Activated T-cell treated with anti-CD3 and anti-CD28 coated beads, Interleukin-2, amount 50 U/mL, for 4 hours (primary cell): ENCODE measurements around the gene ZNF277. TPM values are rescaled to one million over a fixed set of nuclear protein-coding genes. Genes with fewer than 3 reads are reported as not detected.
"Not testable (repeated sequence)": the region's sequence is repeated elsewhere in the genome, so short reads cannot be mapped to it uniquely, and the experiment has no call there.

Experiments
- ATAC-seq, 2 donors: fragments of 200-7000 bp; cut with Tn5 transposase; one replicate each; pipeline ENCODE4 v1.10.0; 2021
- DNase-seq: peaks from one replicate; pipeline ENCODE4 v3.0.0-alpha.2; 2020
- H3K27me3 Mint-ChIP-seq: one replicate; pipeline ENCODE4 v1.8.0; 2021; ENCODE audit warnings: low read depth, mixed read lengths
- H3K36me3 Mint-ChIP-seq: one replicate; pipeline ENCODE4 v1.8.0; 2022; ENCODE audit warnings: mixed read lengths; ENCODE audit not compliant: insufficient read depth
- H3K4me1 Mint-ChIP-seq: one replicate; pipeline ENCODE4 v1.8.0; 2021; ENCODE audit warnings: low read depth, mixed read lengths
- H3K4me3 Mint-ChIP-seq: one replicate; pipeline ENCODE4 v1.8.0; 2021; ENCODE audit warnings: mild to moderate bottlenecking, moderate library complexity, mixed read lengths
- H3K9me3 Mint-ChIP-seq: one replicate; pipeline ENCODE4 v1.8.0; 2021; ENCODE audit warnings: mixed read lengths
- total RNA-seq, 3 donors: library from RNA; stranded (reverse); gene quantifications; one replicate each; pipeline ENCODE4 v1.2.1, GENCODE V29; 2021

Gene ZNF277
- total RNA-seq, 3 donors from 2014 or later, result 11.3 to 13.9 (median 13.0) TPM

- H3K4me1 Mint-ChIP-seq, result no peaks in the 10 kb centered on the region
- H3K9me3 Mint-ChIP-seq, result no peaks in the 10 kb centered on the region
- no peaks in the 10 kb centered on the region for H3K27me3 Mint-ChIP-seq
- DNase-seq (no peak), ATAC-seq (no peak)
- H3K4me3 Mint-ChIP-seq, result no peak overlapping the region
- H3K36me3 Mint-ChIP-seq, result peaks cover 22% of the 10 kb centered on the region
These were observed 89.9 kb downstream of the ZNF277 start for GRCh38 chr7:112296432-112296831.

- Mint-ChIP-seq H3K27me3 (no peaks in the 10 kb centered on the region), H3K4me3 (no peak overlapping the region), H3K9me3 (no peaks in the 10 kb centered on the region), H3K4me1 (peaks cover 8% of the 10 kb centered on the region), H3K36me3 (peaks cover 24% of the 10 kb centered on the region)
- ATAC-seq, result no peak
- no peak for DNase-seq
These were observed 91.2 kb downstream of the ZNF277 start for GRCh38 chr7:112297681-112298080.

GRCh38 chr7:112298543-112299100 is 92.1 kb downstream of the ZNF277 start:
- Mint-ChIP-seq H3K4me3 (no peak overlapping the region), H3K9me3 (no peaks in the 10 kb centered on the region), H3K36me3 (peaks cover 24% of the 10 kb centered on the region), H3K27me3 (no peaks in the 10 kb centered on the region), H3K4me1 (peaks cover 10% of the 10 kb centered on the region)
- DNase-seq, result no peak
- no peak for ATAC-seq

DNA sequence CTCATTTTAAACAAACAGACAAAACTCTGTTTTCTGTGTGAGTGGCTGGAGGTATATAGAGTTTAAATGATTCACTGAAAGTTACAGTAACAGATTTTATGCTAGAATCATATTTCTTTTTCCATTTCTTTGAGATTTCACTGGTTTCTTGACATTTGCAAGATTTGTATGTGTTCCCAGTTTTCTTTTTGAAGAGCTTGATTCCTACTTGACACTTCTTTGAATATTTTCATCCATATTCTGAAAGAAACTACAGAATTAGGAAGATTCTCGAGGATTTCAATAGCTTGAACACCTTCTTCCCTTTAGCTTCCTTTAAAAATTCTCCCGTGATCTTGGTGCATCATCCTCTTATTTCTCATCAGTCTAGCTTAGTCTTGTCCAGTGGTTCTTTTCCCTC is 93.6 kb downstream of the ZNF277 start:
- no peak for DNase-seq
- no peak for ATAC-seq
- Mint-ChIP-seq H3K36me3 (peaks cover 23% of the 10 kb centered on the region), H3K4me1 (peaks cover 10% of the 10 kb centered on the region), H3K4me3 (no peak overlapping the region), H3K9me3 (no peaks in the 10 kb centered on the region), H3K27me3 (no peaks in the 10 kb centered on the region)

DNA sequence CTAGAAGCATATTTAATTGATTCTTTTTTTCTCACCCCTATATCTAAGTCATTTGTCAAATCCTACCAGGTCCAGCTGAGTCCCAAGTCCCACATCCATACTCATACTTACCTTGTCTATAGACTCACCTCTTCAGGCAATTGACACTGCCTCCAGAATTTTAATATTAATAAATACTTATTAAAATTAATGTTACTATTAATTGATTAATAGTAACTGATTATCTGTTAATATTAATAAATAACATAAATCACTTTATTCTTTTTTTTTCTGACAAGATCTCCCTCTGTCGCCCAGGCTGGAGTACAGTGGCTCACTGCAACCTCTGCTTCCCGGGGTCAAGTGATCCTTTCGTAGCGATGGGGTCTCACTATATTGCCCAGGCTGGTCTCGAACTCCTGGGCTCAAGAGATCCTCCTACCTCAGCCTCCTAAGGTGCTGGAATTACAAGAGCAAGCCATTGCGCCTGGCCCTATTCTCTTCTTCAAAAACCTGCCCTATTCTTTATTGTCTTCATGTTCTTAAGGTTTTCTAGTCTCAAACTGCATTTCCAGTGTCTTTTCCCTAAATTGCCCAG is 94.4 kb downstream of the ZNF277 start:
- ATAC-seq, result no peak
- Mint-ChIP-seq H3K4me1 (peaks cover 10% of the 10 kb centered on the region), H3K27me3 (no peaks in the 10 kb centered on the region), H3K36me3 (peaks cover 24% of the 10 kb centered on the region), H3K9me3 (no peaks in the 10 kb centered on the region), H3K4me3 (no peak overlapping the region)
- no peak for DNase-seq

DNA sequence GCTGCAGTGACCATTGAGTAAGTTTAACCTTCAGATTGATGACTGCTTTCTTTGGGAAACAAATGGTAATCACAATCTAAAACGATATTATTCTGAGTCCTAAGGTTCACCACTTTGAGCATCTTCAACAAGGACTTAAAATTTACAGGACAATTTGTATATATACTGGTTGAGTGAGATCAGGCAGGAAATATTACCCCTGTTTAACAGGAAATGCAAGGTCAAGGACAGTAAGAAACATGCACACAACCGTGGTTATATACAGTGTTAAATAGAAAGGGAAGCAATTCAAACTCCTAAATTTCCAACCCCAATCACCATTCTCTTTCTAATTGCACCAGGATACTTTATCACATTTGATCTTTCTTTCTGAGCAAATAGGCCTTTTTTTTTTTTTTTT is 96.1 kb downstream of the ZNF277 start:
- DNase-seq, result no peak
- Mint-ChIP-seq H3K4me3 (no peak overlapping the region), H3K36me3 (peaks cover 27% of the 10 kb centered on the region), H3K27me3 (no peaks in the 10 kb centered on the region), H3K4me1 (peaks cover 10% of the 10 kb centered on the region), H3K9me3 (no peaks in the 10 kb centered on the region)
- no peak for ATAC-seq

DNA sequence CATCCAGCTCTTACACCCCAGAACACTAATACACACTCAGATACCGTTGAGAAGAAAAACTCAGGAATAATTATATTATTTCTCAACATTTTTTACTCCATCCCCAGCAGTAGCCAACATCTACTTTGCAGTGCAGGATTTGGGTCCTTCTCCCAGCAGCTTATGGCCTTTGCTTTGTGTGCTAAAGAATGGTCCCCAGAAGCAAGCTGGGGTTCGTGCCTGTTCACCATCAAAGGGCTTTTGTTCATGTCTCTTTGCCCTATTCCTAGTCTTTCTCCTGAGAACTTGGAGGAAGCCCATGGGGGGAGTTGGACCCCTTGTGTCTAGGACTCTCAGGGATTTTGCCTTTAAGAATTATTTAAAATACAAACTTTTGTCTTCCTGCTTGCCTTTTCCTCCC is 100.4 kb downstream of the ZNF277 start:
- H3K36me3 Mint-ChIP-seq, result peaks cover 37% of the 10 kb centered on the region
- H3K4me1 Mint-ChIP-seq, result peaks cover 7% of the 10 kb centered on the region
- H3K27me3 Mint-ChIP-seq, result no peaks in the 10 kb centered on the region
- H3K9me3 Mint-ChIP-seq, result peaks cover 12% of the 10 kb centered on the region
- H3K4me3 Mint-ChIP-seq, result no peak overlapping the region
- DNase-seq (no peak), ATAC-seq (no peak)

GRCh38 chr7:112307506-112307905 is 101.0 kb downstream of the ZNF277 start:
- Mint-ChIP-seq H3K9me3 (peaks cover 12% of the 10 kb centered on the region), H3K4me1 (peaks cover 3% of the 10 kb centered on the region), H3K27me3 (no peaks in the 10 kb centered on the region), H3K36me3 (peaks cover 37% of the 10 kb centered on the region), H3K4me3 (no peak overlapping the region)
- ATAC-seq (no peak), DNase-seq (no peak)

DNA sequence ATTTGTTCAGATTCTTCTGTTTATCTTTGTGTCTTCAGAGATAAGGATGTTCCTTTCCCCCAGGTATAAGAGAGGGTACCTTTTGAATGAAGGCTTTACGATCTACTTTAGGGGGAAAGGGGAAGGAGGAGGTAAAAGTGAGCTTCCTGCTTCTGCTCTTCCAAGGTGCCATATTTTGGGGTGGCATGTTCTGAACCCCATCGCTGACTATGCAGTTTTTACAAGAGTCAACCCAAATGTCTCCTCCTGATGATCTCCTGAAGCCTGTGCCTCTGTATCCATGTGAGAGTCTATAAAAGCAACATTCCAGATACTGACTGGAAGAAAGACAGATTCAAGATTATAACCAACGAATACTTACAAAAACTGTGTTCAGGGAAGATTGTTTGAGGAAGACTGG is 102.5 kb downstream of the ZNF277 start:
- peaks cover 12% of the 10 kb centered on the region for H3K9me3 Mint-ChIP-seq
- peaks cover 40% of the 10 kb centered on the region for H3K36me3 Mint-ChIP-seq
- ATAC-seq (no peak), DNase-seq (no peak)
- H3K4me1 Mint-ChIP-seq, result no peaks in the 10 kb centered on the region
- H3K27me3 Mint-ChIP-seq, result no peaks in the 10 kb centered on the region
- H3K4me3 Mint-ChIP-seq, result no peak overlapping the region

GRCh38 chr7:112316803-112317202 is 110.3 kb downstream of the ZNF277 start:
- Mint-ChIP-seq H3K9me3 (peaks cover 11% of the 10 kb centered on the region), H3K36me3 (peaks cover 59% of the 10 kb centered on the region)
- not testable (repeated sequence) for H3K27me3 Mint-ChIP-seq, H3K4me3 Mint-ChIP-seq, DNase-seq, H3K4me1 Mint-ChIP-seq, ATAC-seq

GRCh38 chr7:112322070-112322469 is 115.6 kb downstream of the ZNF277 start:
- H3K27me3 Mint-ChIP-seq, result no peaks in the 10 kb centered on the region
- no peak for ATAC-seq
- H3K4me1 Mint-ChIP-seq, result no peaks in the 10 kb centered on the region
- H3K4me3 Mint-ChIP-seq, result no peak overlapping the region
- H3K9me3 Mint-ChIP-seq, result peaks cover 10% of the 10 kb centered on the region
- no peak for DNase-seq
- peaks cover 65% of the 10 kb centered on the region for H3K36me3 Mint-ChIP-seq

GRCh38 chr7:112327566-112327965 is 121.1 kb downstream of the ZNF277 start:
- no peak overlapping the region for H3K4me3 Mint-ChIP-seq
- DNase-seq (no peak), ATAC-seq (no peak)
- H3K4me1 Mint-ChIP-seq, result no peaks in the 10 kb centered on the region
- H3K9me3 Mint-ChIP-seq, result no peaks in the 10 kb centered on the region
- no peaks in the 10 kb centered on the region for H3K27me3 Mint-ChIP-seq
- peaks cover 45% of the 10 kb centered on the region for H3K36me3 Mint-ChIP-seq

DNA sequence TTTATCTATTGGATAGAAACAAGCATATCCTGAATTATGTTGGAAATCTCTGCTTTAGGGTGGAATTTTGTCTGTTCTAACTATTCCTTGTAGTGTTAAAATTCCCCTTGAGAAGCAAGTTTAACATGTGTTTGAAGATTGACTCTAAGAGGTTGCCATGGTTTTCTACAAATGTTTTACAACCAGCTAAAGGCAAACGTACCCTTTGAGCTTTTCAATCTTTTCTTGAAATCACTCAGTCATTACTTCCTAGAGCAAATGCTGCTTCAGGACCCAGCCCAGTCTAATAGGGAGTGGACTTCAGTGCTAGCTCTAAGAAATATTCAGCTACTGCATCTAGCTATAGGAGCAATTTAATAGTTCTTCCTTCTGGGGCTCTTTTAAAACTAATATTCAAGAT is 125.0 kb downstream of the ZNF277 start:
- DNase-seq, result no peak
- H3K27me3 Mint-ChIP-seq, result no peaks in the 10 kb centered on the region
- H3K9me3 Mint-ChIP-seq, result no peaks in the 10 kb centered on the region
- H3K36me3 Mint-ChIP-seq, result peaks cover 45% of the 10 kb centered on the region
- no peak overlapping the region for H3K4me3 Mint-ChIP-seq
- no peak for ATAC-seq
- H3K4me1 Mint-ChIP-seq, result no peaks in the 10 kb centered on the region

DNA sequence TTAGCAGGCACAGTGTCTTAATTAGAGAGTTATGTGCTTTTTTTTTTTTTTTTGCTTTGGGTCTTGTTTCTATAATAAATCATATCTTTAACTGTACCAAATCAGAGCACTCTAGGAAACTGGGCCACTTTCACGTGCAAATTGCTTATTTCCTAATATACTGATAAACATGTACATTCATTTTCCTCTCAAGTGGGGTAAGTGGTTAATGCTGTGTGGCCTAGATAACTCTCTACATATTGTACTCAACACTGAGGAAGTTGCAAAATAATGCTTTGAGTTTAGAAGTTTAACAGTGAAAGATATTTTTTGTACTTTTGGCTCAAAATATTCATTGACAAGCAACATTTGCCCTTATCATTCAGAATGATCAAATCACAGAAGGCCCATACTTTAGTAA is 127.9 kb downstream of the ZNF277 start:
- ATAC-seq (no peak), DNase-seq (no peak)
- no peak overlapping the region for H3K4me3 Mint-ChIP-seq
- H3K9me3 Mint-ChIP-seq, result no peaks in the 10 kb centered on the region
- H3K4me1 Mint-ChIP-seq, result no peaks in the 10 kb centered on the region
- no peaks in the 10 kb centered on the region for H3K27me3 Mint-ChIP-seq
- H3K36me3 Mint-ChIP-seq, result peaks cover 53% of the 10 kb centered on the region

GRCh38 chr7:112336261-112336660 is 129.8 kb downstream of the ZNF277 start:
- Mint-ChIP-seq H3K9me3 (no peaks in the 10 kb centered on the region), H3K36me3 (peaks cover 54% of the 10 kb centered on the region), H3K4me1 (no peaks in the 10 kb centered on the region), H3K27me3 (no peaks in the 10 kb centered on the region), H3K4me3 (no peak overlapping the region)
- ATAC-seq (no peak), DNase-seq (no peak)
